Astrocyte of the spinal cord (primary cell): Measurements from ENCODE around the gene CSF1.
"Not testable (repeated sequence)": the region's sequence is repeated elsewhere in the genome, so short reads cannot be mapped to it uniquely, and the experiment has no call there.

Experiments
- DNase-seq: peaks from one replicate; pipeline ENCODE4 v3.0.0; 2011; ENCODE audit warnings: low read depth, low spot score
- H3K4me3 ChIP-seq: 2 replicates; pipeline ENCODE4 v1.5.1; 2011; ENCODE audit warnings: low read depth, mild to moderate bottlenecking, low read length, moderate library complexity
- in situ Hi-C: cut with HindIII; loops from 2 replicates; pipeline ENCODE4 v1.10.0; 2017; ENCODE audit warnings: low sequenced_read_pairs
- TF ChIP-seq, protein P1 (sequence below): IDR thresholded peaks from 2 replicates; pipeline ENCODE4 v1.5.1; 2012; ENCODE audit warnings: low read depth, mild to moderate bottlenecking, low read length, inconsistent platforms

Gene CSF1, protein sequence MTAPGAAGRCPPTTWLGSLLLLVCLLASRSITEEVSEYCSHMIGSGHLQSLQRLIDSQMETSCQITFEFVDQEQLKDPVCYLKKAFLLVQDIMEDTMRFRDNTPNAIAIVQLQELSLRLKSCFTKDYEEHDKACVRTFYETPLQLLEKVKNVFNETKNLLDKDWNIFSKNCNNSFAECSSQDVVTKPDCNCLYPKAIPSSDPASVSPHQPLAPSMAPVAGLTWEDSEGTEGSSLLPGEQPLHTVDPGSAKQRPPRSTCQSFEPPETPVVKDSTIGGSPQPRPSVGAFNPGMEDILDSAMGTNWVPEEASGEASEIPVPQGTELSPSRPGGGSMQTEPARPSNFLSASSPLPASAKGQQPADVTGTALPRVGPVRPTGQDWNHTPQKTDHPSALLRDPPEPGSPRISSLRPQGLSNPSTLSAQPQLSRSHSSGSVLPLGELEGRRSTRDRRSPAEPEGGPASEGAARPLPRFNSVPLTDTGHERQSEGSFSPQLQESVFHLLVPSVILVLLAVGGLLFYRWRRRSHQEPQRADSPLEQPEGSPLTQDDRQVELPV

DNA sequence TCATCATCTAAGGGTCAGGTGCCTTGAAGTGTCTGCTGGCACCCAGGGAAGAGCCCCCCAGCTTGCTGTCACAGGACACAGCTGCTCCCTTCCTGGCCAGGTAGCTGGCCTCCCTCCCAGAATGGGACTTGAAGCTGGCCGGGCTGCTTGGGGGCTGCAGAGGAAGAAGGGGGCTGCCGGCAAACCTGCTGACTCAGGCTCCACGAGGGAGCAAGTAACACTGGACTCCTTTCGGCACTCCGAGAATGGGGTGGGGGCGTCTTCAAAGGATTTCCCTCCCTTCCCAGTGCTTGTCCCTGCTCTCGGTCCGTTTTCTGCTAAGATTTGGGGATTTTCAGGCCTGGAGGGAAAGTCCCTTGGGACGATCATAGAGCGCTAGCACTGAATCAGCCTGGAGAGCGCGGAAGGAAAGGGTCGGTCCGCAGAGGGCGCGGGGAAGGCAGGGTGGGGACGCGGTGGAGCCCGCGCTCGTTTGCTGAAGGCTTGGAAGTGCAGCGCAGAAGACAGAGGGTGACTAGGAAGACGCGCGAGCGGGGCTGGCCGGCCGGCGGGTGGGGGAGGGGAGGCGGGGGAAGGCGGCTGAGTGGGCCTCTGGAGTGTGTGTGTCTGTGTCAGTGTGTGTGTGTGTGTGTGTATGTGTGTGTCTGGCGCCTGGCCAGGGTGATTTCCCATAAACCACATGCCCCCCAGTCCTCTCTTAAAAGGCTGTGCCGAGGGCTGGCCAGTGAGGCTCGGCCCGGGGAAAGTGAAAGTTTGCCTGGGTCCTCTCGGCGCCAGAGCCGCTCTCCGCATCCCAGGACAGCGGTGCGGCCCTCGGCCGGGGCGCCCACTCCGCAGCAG, at the start of gene CSF1:
CSF1 (plus strand) TSS at position 727 of the 840 bp plus-strand sequence. CDS start 175 bp downstream, outside the sequence.
- TF ChIP-seq, protein P1, sequence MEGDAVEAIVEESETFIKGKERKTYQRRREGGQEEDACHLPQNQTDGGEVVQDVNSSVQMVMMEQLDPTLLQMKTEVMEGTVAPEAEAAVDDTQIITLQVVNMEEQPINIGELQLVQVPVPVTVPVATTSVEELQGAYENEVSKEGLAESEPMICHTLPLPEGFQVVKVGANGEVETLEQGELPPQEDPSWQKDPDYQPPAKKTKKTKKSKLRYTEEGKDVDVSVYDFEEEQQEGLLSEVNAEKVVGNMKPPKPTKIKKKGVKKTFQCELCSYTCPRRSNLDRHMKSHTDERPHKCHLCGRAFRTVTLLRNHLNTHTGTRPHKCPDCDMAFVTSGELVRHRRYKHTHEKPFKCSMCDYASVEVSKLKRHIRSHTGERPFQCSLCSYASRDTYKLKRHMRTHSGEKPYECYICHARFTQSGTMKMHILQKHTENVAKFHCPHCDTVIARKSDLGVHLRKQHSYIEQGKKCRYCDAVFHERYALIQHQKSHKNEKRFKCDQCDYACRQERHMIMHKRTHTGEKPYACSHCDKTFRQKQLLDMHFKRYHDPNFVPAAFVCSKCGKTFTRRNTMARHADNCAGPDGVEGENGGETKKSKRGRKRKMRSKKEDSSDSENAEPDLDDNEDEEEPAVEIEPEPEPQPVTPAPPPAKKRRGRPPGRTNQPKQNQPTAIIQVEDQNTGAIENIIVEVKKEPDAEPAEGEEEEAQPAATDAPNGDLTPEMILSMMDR, result no peak
- in situ Hi-C loops, result loop anchor here (25.0 kb wide), 1 partner anchor 123 kb away; no protein-coding TSS in a partner anchor

DNA sequence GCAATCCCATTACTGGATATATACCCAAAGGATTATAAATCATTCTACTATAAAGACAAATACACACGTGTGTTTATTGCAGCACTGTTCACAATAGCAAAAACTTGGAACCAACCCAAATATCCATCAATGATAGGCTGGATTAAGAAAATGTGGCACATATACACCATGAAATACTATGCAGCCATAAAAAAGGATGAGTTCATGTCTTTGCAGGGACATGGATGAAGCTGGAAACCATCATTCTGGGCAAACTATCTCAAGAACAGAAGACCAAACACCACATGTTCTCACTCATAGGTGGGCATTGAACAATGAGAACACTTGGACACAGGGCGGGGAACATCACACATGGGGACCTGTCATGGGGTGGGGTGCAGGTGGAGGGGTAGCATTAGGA, 49.0 kb upstream of the CSF1 start:
- DNase-seq, in situ Hi-C loops, H3K4me3 ChIP-seq: not testable (repeated sequence)

More for the DNA sequence above, at the start of gene CSF1:
- DNase-seq, result peak; percentile 88
- peak within 1 kb of the TSS; percentile 83 for H3K4me3 ChIP-seq

DNA sequence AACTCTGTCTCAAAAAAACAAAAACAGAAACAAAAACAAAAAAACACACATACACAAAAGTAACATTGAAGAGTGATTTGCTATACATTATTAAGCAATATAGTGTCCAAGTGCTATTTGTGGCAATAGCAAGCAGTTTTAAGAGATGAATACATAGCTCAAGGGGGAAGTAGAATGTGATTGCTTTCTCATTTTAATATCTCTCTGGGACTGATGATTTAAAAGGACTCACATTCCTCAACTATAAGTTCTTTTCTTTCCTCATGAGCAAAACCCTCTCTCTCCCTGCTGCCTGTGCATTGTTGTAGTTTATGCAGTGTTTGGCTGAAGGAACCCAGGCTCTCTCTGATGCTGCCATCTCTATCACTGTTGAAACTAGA, 47.0 kb upstream of the CSF1 start:
- no peak overlapping the region for H3K4me3 ChIP-seq
- TF ChIP-seq, protein P1, result no peak
- DNase-seq, result peak; percentile 22
- in situ Hi-C loops, result no loop called here

DNA sequence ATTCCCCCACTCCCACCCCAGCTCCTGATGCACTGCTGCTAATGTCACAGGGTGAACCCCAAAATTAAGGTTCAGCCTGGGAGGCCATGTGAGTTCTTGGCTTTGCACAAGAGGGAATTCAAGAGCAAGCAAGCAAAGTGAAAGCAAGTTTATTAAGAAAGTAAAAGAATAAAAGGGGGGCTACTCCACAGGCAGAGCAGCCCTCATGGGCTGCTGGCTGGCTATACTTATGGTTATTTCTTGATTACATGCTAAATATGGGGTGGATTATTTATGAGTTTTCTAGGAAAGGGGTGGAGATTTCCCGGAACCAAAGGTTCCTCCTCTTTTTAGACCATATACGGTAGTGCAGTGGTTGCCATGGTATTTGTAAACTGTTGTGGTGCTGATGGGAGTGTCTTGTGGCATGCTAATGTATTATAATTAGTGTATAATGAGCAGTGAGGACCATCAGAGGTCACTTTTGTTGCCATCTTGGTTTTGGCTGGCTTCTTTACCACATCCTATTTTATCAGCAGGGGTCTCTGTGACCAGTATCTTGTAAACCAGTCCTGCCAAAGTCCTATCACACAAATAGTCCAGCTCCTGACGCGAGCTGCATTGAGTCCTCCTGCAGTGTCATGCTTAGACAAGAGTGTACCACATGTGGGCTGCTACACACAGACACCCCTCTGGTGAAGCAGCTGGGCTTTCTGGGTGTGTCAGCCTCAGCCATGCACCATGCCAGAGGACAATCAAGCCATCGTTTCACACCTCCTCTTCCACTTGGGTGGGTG, 46.4 kb upstream of the CSF1 start:
- DNase-seq, result peak; percentile 82
- TF ChIP-seq, protein P1, result no peak
- in situ Hi-C loops, result no loop called here
- no peak overlapping the region for H3K4me3 ChIP-seq

DNA sequence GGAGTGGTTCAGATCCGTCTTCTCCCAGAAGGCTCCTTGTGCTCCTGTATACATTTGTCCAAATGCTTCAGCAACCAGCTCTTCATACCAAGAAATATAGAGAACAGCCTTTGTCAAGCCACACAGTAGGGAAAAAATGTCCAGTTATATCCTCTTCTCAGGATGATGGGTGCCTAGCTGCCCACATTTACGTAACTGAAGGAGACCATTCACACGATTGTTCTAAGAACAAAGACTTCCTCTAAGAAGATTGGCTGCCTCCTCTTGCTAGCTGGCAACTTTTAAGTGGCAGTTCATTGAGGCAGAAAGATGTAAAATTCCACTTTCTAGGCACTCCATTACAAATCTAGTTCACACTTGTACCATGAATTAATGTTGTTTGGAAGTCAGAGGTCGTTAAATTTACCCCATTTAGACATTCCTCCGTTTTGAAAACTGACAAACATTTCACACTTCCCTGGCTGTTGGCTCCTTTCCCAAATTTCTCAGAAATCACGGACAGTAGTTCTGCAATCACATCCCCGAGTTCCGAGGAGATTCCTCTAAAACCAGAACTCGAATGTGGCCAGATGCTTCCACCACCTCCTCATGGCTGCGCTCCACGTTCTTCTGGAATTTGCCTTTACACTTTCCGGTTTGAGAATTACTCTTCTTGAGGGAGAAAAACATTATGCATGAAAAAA, 45.6 kb upstream of the CSF1 start:
- in situ Hi-C loops, result no loop called here
- peak; percentile 26 for DNase-seq

DNA sequence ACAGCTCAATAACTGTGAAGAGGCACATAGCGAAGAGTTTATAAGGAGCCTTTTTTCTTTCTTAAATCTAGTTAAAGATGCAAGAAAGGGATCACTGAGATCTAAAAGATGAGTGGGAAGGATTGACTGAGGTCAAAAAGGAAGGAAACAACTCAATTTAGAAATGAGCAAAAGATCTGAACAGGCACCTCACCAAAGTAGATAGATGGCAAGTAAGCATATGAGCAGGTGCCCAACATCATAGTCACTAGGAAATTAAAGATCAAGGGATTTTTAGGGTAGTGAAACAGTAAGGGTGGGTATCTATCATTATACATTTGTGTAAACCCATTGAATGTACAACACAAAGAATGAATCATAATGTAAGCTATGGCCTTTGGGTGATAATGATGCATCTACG, 44.6 kb upstream of the CSF1 start:
- H3K4me3 ChIP-seq, result no peak overlapping the region
- no peak for DNase-seq
- in situ Hi-C loops, result no loop called here
- TF ChIP-seq, protein P1, result no peak

More for the DNA sequence above, 45.6 kb upstream of the CSF1 start:
- TF ChIP-seq, protein P1, result no peak
- no peak overlapping the region for H3K4me3 ChIP-seq
